Glutamatergic neuron (in vitro differentiated cells): ENCODE data around the gene SMARCAL1. TPM values are rescaled to one million over a fixed set of nuclear protein-coding genes. Genes with fewer than 3 reads are reported as not detected.
A peak's percentile ranks its signal among the peaks of the same experiment; 100 is the strongest.

Source experiments
- DNase-seq: peaks from one replicate; pipeline ENCODE4 v3.0.0; 2022
- H3K27ac Mint-ChIP-seq: one replicate; pipeline ENCODE4 v1.8.0; 2020; ENCODE audit warnings: mild to moderate bottlenecking, mixed read lengths, inconsistent platforms; ENCODE audit not compliant: unreplicated experiment
- H3K27me3 Mint-ChIP-seq: one replicate; pipeline ENCODE4 v1.8.0; 2020; ENCODE audit warnings: mild to moderate bottlenecking, moderate library complexity, mixed read lengths, inconsistent platforms; ENCODE audit not compliant: unreplicated experiment
- H3K36me3 Mint-ChIP-seq: one replicate; pipeline ENCODE4 v1.8.0; 2020; ENCODE audit warnings: mild to moderate bottlenecking, mixed read lengths, inconsistent platforms; ENCODE audit not compliant: unreplicated experiment
- H3K4me1 Mint-ChIP-seq: one replicate; pipeline ENCODE4 v1.8.0; 2020; ENCODE audit warnings: mild to moderate bottlenecking, low read depth, mixed read lengths, inconsistent platforms; ENCODE audit not compliant: unreplicated experiment
- H3K4me3 Mint-ChIP-seq: one replicate; pipeline ENCODE4 v1.8.0; 2020; ENCODE audit warnings: mild to moderate bottlenecking, mixed read lengths, inconsistent platforms; ENCODE audit not compliant: unreplicated experiment
- H3K9me3 Mint-ChIP-seq: one replicate; pipeline ENCODE4 v1.8.0; 2020; ENCODE audit warnings: mild to moderate bottlenecking, moderate library complexity, mixed read lengths, inconsistent platforms; ENCODE audit not compliant: unreplicated experiment
- total RNA-seq: library from RNA; stranded (reverse); fragmentation: NEBNext Ultra II Directional; extraction: Animal tissue kit (Norgen Biotek cat#: 25700); gene quantifications from one replicate; pipeline ENCODE4 v1.2.1, GENCODE V29; 2021; ENCODE audit not compliant: unreplicated experiment
- TF ChIP-seq, protein P1 (sequence below): fragments of 200-600 bp; sonication (generic); IDR thresholded peaks from one replicate; pipeline ENCODE4 v1.5.0; 2021; ENCODE audit not compliant: partially characterized antibody, unreplicated experiment

The SMARCAL1 gene
- total RNA-seq, 1 donor from 2014 or later, result 36.6 TPM

DNA sequence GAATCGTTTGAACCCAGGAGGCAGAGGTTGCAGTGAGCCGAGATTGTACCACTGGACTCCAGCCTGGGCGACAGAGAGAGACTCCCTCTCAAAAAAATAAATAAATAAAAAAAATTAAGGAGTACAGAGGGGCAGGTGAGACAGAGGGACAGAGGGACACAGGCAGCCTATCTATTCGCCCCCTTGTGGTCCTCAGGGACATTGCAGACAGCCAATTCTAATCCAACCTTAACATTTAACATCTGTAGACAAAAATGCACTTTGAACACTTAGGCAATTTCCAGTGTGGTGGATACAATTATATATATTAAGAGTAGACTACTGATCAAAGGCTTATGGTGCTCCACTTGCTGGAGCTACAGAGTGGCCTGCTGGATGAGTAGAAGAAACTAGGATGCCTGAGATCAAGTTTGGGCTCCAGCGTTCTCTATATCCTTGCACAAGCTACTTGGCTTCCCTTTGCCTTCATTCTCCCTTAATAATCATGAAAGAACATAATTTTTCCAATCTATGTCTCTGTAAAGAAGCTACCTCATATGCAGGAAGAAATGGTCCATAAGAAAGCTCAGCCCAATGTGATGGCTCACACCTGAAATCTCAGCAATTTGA lies 8.2 kb upstream of the SMARCAL1 start:
- H3K4me3 Mint-ChIP-seq, result no peak overlapping the region
- DNase-seq, result peak; percentile 33
- peaks cover 6% of the 10 kb centered on the region for H3K9me3 Mint-ChIP-seq
- H3K36me3 Mint-ChIP-seq, result peaks cover 5% of the 10 kb centered on the region
- H3K4me1 Mint-ChIP-seq, result peaks cover 52% of the 10 kb centered on the region
- no peak overlapping the region for H3K27ac Mint-ChIP-seq
- H3K27me3 Mint-ChIP-seq, result peaks cover 5% of the 10 kb centered on the region
- TF ChIP-seq, protein P1, sequence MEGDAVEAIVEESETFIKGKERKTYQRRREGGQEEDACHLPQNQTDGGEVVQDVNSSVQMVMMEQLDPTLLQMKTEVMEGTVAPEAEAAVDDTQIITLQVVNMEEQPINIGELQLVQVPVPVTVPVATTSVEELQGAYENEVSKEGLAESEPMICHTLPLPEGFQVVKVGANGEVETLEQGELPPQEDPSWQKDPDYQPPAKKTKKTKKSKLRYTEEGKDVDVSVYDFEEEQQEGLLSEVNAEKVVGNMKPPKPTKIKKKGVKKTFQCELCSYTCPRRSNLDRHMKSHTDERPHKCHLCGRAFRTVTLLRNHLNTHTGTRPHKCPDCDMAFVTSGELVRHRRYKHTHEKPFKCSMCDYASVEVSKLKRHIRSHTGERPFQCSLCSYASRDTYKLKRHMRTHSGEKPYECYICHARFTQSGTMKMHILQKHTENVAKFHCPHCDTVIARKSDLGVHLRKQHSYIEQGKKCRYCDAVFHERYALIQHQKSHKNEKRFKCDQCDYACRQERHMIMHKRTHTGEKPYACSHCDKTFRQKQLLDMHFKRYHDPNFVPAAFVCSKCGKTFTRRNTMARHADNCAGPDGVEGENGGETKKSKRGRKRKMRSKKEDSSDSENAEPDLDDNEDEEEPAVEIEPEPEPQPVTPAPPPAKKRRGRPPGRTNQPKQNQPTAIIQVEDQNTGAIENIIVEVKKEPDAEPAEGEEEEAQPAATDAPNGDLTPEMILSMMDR, result peak; percentile 79

DNA sequence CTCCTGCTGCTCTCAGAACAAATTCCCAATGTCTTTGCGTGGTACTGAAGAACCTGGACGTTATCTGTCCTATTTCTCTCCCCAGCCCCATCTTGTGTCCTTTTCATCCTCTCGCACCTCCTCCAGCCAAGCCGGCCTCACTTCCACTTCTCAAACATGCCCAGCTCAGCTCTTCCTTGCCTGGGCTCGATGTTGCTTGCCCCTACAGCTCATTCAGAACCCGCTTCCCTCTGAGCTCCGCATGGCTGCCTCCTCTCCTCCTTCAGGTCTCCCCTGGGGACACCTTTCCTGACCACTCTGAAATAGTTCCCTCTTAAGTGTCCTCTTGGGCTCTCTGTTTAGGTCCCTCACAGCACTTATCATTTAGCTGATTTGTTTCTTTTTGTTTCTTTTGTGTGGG lies 6.7 kb upstream of the SMARCAL1 start:
- TF ChIP-seq, protein P1, result no peak
- Mint-ChIP-seq H3K27me3 (peaks cover 3% of the 10 kb centered on the region), H3K9me3 (peaks cover 6% of the 10 kb centered on the region), H3K27ac (peak overlapping the region; percentile 23), H3K36me3 (peaks cover 5% of the 10 kb centered on the region), H3K4me1 (peaks cover 42% of the 10 kb centered on the region), H3K4me3 (no peak overlapping the region)
- no peak for DNase-seq

DNA sequence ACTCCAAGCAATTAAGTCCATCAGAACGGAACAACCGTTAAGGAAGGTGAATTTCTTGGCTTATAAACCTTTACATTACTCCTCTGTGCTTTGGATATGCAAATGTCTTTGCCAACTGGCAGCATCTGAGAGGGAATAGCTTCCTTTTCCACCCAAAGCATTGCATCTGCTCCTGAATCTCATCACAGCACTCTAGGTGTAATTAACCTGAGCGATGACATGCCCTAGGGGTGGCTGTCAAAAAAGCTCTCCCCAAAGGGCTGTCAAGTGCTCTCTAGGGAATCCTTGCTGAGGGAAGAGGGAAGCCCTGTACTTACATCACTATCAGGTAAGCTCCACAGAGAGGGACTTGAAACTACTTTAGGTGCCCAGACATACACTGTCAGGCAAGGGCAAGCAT lies 5.5 kb upstream of the SMARCAL1 start:
- Mint-ChIP-seq H3K27ac (no peak overlapping the region), H3K4me1 (peaks cover 40% of the 10 kb centered on the region), H3K9me3 (peaks cover 8% of the 10 kb centered on the region), H3K36me3 (peaks cover 5% of the 10 kb centered on the region), H3K27me3 (peaks cover 3% of the 10 kb centered on the region), H3K4me3 (peak overlapping the region; percentile 25)
- TF ChIP-seq, protein P1, result no peak
- DNase-seq, result no peak

DNA sequence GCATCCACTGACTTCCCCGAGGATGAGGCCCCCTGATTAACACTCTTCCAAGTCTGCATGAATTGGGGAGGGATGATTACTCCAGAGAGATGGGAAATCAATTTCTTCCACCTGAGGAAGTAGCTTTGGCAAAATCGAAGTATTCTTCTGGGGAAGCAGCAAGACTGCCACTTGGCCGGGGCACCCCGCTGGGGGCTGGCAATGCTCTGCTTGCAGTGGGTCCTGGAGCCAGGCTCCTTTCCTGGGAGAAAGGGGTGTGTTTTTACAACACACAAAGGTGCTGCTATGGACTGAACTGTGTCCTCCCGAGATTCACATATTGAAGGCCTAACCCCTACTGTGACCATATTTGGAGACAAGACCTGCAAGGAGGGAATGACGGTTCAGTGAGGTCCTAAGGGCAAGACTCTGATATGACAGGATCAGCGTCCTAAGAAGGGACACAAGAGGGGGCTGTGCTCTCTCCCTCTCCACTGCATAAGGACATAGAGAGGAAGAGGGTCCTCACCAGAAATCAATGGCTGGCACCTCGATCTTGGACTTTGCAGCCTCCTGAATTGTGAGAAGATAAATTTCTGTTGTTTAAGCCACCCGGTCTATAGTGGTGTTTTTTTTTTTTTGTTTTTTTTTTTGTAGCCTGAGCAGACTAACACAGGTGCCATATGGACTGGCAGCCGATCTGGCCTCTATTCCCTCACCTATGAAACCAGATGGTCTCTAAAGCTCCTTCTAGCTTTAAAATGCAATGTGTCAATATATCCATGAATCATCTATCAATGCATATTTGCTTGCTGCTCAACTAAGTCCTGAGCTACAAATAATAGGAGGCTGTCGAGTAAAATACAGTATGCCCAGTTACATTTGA lies 3.6 kb upstream of the SMARCAL1 start:
- Mint-ChIP-seq H3K4me1 (peaks cover 37% of the 10 kb centered on the region), H3K4me3 (peak overlapping the region; percentile 17), H3K9me3 (peaks cover 8% of the 10 kb centered on the region), H3K27me3 (peaks cover 7% of the 10 kb centered on the region), H3K27ac (peak overlapping the region; percentile 88), H3K36me3 (peaks cover 5% of the 10 kb centered on the region)
- TF ChIP-seq, protein P1, result no peak
- DNase-seq, result no peak

DNA sequence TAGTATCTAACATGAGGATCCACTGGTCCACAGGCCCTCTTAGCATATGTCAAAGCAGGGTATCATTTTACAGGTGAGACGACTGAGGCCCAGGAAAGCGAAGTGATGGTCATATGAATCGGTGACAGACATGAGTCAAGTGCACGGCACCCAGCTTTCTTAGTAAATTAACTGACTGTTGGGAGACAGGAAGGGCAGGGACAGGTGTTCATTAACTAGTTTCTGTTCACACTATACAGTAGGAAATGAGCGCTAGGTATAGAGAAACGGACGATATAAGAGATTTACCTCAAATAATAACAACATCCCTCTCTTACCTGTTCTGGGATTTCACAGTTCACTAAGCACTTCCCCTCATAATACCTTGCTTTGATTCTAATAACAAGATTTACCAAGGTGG lies 1.7 kb upstream of the SMARCAL1 start:
- TF ChIP-seq, protein P1, result no peak

More for the DNA sequence above, 1.7 kb upstream of the SMARCAL1 start:
- no peak overlapping the region for H3K27ac Mint-ChIP-seq
- no peak overlapping the region for H3K4me3 Mint-ChIP-seq
- H3K27me3 Mint-ChIP-seq, result peaks cover 7% of the 10 kb centered on the region
- peaks cover 3% of the 10 kb centered on the region for H3K36me3 Mint-ChIP-seq
- DNase-seq, result no peak
- H3K4me1 Mint-ChIP-seq, result peaks cover 40% of the 10 kb centered on the region
- peaks cover 8% of the 10 kb centered on the region for H3K9me3 Mint-ChIP-seq
